Dermis blood vessel endothelial cell (primary cell): ENCODE measurements around the gene ANKHD1. TPM values are rescaled to one million over a fixed set of nuclear protein-coding genes. Genes with fewer than 3 reads are reported as not detected.
A peak's percentile ranks its signal among the peaks of the same experiment; 100 is the strongest.
"Not testable (repeated sequence)": the region's sequence is repeated elsewhere in the genome, so short reads cannot be mapped to it uniquely, and the experiment has no call there.

ENCODE experiments used
- DNase-seq: peaks from one replicate; pipeline ENCODE4 v3.0.0; 2010
- total RNA-seq: library from RNA; depleted of rRNA; stranded (reverse); fragments of >200 nt; gene quantifications from 2 replicates; pipeline ENCODE4 v1.2.3, GENCODE V29; 2014

Gene ANKHD1
- total RNA-seq, 1 donor from 2014 or later, result 70.1 TPM

DNA sequence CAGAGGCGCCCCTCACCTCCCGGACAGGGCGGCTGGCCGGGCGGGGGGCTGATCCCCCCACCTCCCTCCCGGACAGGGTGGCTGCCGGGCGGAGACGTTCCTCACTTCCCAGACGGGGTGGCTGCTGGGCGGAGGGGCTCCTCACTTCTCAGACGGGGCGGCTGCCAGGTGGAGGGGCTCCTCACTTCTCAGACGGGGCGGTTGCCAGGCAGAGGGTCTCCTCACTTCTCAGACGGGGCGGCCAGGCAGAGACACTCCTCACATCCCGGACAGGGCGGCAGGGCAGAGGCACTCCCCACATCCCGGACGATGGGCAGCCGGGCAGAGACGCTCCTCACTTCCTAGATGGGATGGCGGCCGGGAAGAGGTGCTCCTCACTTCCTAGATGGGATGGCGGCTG is 26.1 kb downstream of the ANKHD1 start:
- DNase-seq, result not testable (repeated sequence)

DNA sequence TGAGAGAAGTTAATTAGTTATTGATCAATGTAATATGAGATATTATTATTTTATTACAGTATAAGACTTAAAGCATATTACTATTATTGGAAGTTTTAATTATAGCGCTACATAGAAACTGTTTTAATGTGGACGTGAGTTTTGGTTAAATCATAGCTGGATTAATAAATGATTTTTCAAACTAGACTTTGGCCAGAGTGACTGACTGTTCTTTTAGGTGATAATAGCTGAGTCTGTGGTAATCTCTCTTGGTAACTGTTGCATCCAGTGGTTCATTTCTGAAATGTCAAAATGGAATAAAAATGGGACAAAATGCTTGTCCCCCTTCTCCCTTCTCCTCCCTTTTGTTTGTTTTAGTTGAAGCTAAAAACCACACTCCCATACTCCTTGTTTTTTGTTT is 28.1 kb downstream of the ANKHD1 start:
- DNase-seq, result no peak

DNA sequence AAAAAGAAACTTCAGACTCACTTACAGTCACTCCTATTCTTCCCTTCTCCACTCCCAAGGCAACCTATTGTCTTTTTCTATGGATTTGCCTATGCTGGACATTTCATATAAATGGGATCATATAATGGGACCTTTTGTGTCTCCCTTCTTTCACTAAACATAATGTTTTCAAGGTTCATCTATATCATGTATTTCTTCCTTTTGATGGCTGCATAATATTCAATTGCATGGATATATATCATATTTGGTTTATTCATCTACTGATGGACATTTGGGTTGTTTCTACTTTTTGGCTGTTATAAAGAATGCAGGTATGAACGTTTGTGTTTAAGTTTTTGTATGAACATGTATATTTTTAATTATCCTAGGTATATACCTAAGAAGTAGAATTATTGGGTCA is 30.6 kb downstream of the ANKHD1 start:
- DNase-seq, result no peak

DNA sequence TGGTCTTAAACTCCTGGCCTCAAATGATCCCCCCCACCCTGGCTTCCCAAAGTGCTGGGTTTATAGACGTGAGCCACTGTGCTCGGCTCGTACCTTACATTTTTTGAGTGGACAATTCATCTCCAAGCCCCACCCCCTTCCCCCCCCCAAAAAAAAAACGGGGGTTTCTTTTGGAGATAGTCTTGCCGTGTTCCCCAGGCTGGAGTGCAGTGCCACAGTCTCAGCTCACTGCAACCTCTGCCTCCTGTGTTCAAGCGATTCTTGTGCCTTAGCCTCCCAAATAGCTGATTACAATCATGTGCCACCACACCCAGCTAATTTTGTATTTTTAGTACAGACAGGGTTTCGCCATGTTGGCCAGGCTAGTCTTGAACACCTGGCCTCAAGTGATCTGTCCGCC is 31.3 kb downstream of the ANKHD1 start:
- no peak for DNase-seq

DNA sequence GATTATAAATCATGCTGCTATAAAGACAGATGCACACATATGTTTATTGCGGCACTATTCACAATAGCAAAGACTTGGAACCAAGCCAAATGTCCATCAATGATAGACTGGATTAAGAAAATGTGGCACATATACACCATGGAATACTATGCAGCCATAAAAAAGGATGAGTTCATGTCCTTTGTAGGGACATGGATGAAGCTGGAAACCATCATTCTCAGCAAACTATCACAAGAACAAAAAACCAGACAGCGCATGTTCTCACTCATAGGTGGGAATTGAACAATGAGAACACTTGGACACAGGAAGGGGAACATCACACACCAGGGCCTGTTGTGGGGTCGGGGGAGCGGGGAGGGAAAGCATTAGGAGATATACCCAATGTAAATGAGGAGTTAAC is 55.7 kb downstream of the ANKHD1 start:
- not testable (repeated sequence) for DNase-seq

DNA sequence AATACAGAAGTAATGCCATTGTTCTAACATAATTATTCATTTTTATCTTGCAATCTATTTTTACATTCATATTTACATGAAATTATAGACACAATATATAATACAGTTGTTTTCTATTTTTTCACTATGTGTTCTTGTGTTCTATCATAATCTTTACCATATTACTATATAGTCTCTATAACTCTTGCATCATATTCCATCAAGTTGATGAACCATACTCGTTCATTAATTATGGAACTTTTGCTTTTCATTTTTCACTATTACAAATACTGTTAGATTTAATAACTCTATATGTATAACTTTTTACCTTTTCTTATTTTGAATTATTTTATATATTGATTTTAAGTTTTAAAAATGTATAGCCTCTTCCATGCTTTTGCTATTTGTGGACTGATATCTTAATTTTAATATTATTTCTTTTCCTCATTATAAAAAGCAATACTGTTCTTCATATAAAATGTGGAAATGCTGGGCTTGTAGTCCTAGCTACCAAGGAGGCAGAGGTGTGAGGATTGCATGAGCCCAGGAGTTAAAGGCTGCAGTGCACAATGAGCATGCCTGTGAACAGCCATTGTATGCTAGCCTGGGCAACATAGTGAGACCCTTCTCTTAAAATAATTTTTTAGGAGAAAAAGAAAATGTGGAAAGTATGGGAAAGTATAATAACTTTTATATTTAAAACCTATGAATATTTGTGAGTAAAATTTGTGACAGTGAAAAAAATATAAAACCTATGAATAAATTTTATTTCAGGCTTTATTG is 65.5 kb downstream of the ANKHD1 start:
- DNase-seq, result no peak

DNA sequence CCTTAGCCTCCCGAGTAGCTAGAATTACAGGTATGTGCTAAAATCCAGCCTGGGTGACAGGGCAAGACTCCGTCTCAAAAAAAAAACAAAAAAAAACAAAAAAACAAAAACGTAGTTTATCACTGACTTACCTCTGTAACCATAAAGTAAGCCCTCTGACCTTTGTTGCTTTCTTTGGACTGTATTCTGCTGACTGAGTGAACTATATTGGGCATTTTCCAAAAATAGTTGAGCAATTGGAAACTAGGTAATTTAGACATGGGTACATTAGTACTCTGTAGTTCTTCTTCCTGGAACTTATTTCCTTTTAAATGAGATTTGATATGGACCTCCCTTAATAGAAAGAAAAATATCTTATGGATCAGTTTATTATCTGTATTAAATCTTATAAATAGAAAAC is 66.6 kb downstream of the ANKHD1 start:
- no peak for DNase-seq

DNA sequence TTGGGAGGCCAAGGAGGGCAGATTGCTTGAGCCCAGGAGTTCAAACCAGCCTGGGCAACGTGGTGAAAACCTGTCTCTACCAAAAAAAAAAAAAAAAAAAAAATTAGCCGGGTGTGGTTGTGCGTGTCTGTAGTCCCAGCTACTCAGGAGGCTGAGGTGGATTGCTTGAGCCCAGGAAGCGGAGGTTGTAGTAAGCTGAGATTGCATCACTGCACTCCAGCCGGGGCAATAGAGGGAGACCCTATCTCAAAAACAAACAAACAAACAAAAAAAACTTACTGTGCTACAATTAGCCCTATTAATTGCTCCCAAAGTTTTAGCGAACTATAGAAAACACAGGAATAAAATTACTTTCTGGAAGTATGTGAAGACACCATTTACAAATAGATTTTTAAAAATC is 67.6 kb downstream of the ANKHD1 start:
- DNase-seq, result no peak

DNA sequence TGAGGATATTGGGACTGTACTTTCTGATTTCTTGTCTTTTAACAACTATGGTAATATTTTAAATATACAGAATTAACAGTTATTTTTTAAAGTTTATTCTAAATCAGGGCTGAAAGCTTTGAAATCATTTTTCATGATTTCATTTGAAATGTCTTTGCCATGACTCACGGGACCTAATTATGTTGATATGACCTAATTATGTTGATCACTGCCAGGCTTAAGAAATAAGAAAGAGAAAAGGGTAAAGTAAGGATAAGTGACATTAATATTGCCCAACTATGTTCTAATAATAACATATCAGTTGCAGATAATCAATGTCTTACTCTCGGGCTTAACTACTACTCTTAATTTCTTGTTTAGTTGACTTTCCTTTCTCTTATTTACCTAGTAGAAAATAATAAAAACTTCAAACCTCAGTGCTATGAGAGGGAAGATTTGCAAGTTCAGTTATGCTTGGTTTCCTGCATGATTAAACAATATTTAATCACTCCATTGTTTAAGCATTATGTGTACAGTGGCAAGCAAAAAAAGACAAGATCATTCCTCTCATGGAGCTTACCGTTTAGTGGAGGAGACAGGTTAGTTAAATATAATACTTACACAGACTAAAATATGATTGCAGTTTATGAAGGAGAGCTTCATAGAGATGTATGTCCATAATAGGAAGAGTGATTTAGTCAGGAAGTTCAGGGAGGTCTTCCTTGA is 78.8 kb downstream of the ANKHD1 start:
- DNase-seq, result peak; percentile 61

DNA sequence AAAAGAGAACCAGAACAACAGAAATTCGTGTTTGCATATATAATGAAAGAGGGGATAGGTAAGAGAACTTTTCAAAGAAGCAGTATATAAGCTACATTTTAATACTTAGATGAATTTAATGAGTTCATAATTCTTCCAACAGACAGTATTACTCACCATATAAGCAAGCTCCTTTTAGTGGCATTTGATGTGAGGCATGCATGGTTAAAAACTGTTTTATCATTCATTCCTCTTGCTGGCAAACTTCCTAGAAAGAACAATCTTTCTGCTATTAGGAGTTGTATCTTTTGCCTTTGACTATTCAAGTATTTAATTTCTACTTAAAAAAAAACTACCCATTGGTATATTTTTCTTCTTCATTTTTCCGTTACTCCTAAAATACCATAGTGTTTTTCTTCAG is 80.1 kb downstream of the ANKHD1 start:
- DNase-seq, result no peak

DNA sequence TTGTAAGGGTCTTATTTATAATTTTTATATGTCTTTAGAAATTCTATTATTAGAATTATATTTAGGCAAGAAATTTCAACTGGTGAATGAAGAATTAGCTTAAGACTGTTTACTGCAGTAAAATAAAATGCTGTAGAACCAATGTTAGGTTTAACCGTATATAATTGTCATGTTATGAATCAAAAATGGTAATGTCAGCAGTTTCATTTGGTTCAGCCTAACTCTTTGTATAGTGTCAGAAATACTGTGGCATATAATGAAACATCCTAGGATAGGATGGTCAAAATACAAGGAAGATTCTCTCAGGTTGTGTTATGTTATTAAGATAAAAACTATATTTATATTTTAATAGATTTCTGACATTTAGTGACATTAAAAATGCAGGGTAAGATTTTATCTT is 81.4 kb downstream of the ANKHD1 start:
- no peak for DNase-seq

DNA sequence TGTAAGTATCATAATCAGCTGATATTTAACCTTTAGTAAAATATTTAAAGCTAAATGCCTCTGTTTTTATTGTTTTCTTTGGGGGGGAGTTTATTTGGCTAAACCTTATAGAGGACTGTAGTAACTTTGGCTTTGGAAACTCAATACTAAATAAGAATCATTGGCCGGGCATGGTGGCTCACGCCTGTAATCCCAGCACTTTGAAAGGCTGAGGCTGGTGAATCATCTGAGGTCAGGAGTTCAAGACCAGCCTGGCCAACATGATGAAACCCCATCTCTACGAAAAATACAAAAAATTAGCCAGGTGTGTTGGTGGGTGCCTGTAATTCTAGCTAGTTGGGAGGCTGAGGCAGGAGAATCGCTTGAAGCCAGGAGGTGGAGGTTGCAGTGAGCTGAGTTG is 86.5 kb downstream of the ANKHD1 start:
- DNase-seq, result not testable (repeated sequence)

DNA sequence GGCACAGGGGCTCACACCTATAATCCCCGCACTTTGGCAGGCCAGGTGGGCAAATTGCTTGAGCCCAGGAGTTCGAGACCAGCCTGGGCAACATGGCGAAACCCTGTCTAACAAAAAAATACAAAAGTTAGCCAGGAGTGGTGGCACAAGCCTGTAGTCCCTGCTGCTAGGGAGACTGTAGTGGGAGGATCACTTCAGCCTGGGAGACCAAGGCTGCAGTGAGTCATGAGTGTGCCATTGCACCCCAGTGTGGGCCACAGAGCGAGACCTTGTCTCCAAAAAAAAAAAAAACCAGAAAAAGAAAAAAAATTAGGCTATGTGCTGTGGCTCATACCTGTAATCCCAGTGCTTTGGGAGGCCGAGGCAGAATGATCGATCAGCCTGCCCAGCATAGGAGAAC is 87.3 kb downstream of the ANKHD1 start:
- DNase-seq, result no peak

DNA sequence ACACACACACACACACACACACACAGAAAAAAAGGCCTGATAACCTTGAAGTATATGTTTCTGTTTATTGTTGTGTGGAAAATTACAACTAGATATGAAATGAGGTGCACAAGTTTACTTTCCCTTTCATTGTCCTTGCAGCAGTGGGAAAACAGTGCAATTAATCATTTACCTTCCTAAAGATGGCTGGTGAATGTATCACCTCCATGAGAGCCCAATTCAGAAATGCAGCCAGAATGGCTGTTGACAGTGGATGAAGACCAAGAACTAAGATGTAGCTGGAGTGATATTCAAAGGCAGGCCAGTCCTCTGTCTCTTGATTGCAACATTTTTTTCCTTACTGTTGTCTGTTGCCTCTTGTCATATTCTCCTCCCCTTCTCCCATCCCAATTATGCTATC is 96.3 kb downstream of the ANKHD1 start:
- DNase-seq, result no peak

DNA sequence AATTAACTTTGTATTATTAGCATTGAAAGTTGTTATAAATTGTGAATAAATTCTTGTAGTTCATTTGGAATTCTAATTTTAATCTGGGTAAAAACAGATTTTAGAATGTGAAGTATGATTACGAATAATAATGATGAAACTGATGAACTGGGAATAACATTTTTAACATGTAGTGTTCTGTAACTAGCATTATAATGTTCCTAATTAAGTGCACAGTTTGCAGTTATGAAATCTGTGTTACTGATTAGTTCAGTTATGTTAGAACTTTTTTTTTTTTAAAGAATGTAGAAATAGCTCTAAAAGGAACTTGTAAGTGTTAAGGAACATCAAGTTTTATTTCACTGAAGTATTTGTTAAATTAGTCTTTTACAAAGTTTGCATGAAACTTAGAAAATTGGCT is 97.0 kb downstream of the ANKHD1 start:
- DNase-seq, result no peak

DNA sequence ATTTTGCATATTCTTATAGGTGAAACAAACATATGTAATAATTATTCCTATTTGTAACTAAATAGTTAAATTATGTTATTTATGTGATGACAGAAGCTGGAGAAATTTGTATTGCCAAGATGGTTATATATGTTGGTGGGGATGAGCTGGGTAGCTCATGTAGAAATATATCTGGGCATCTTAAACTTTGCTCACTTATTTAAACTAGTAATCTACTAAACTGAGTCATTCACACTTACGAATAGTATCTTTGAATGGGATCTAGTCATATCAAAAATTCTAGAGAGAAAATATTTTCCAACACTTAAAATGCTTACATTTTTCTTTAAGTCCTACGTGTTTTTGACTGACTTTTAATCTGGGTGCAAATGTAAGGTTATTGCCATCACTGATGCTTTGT is 101.2 kb downstream of the ANKHD1 start:
- no peak for DNase-seq

DNA sequence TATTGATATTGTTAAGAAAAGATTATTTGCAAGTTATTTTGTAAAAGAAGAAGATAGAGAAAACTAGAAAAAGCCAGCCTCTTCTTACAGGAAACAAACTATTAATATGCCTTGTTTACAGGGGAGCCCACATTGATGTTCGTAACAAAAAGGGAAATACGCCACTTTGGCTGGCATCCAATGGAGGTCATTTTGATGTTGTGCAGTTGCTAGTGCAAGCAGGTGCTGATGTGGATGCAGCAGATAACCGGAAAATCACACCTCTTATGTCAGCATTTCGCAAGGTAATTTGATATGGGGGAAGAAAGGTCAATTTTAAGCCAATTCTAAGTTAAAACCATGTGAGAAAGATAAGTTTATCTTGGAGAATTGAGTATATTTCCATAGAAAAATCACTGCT is 108.3 kb downstream of the ANKHD1 start:
- DNase-seq, result peak; percentile 41

DNA sequence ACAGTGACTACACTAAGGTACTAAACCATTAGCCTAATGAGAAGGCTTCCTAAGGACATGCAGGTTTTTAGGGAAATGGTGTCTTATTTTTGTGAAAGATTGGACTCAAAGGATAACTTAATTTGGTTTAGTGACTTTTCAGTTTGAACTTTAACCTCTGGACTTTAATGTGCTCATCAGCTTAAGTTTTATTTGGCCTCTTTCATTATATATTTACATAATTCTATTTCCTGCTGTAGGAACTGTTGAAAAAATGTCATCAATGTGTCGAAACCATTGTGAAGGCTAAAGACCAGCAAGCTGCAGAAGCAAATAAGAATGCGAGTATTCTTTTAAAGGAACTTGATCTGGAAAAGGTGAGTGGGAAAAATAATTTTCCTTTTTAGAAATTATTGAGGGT is 111.5 kb downstream of the ANKHD1 start:
- no peak for DNase-seq

DNA sequence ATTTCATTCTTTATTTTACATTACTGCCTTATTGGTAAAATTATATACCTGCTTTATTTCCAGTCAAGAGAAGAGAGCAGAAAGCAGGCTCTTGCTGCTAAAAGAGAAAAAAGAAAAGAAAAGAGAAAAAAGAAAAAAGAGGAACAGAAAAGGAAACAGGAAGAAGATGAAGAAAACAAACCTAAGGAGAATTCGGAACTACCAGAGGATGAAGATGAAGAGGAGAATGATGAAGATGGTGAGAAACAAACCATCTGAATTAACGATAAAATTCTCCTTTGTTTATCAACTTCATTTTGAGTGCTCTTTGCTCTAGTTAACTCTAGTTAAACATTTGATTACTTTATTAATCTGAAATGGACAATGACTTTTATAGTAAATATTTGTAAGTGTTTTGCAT is 122.4 kb downstream of the ANKHD1 start:
- DNase-seq, result no peak

DNA sequence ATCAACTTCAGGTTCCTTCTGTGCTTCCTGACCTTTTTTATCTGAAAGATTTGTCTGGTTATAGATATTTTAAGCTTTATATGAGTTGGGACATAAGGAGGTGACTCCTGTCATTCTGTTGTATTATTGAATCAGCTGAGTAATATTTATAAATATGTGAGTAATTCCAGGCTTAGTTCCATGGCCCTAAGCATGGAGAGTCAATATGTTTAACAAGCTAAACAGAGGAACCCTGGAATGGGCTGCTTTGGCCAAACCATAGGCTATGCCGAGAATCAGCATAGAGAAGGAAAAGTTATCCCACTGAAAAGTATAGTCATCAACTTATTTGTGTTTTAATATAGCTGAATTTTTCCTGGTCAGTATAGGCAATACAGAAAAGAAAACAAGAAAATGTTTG is 138.6 kb downstream of the ANKHD1 start:
- DNase-seq, result no peak

DNA sequence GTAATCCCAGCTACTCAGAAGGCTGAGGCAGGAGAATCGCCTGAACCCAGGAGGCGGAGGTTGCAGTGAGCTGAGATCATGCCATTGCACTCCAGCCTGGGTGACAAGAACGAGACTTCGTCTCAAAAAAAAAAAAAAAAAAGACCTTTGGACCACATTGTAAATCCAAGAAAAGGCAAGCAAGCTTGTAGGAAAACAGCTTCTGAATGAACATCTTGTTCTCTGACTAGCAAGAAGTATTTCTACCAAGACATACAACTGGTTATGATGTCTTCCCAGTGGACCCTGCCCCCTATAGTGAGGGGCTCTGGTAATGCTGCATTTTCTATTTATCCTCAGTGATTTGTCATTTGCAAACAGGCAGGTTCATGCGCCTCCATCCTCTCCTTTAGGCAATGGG is 141.3 kb downstream of the ANKHD1 start:
- no peak for DNase-seq

DNA sequence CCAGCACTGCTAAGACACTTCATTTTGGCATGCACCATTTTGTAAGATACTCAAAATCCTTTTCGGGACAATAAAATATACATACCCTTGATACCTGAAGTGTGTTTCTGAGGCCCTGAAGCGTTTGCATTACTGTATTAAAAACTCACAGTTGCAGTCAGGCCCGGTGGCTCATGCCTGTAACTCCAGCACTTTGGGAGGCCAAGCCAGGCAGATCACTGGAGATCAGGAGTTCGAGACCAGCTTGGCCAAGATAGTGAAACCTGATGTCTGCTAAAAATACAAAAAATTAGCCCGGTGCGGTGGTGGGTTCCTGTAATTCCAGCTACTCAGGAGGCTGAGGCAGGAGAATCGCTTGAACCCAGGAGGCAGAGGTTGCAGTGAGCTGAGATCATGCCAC is 143.4 kb downstream of the ANKHD1 start:
- no peak for DNase-seq

DNA sequence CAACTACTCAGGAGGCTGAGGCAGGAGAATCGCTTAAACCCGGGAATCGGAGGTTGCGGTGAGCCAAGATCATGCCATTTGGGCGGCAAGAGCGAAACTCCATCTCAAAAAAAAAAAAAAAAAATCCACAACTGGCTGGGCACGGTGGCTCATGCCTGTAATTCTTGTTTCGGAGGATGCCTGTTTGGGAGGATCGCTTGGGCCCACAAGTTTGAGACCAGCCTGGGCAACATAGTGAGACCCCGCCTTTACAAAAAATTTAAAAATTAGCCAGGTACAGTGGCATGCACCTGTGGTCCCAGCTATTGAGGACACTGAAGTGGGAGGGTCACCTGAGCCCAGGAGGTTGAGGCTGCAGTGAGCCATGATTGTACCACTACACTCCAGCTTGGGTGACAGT is 144.0 kb downstream of the ANKHD1 start:
- DNase-seq, result no peak

DNA sequence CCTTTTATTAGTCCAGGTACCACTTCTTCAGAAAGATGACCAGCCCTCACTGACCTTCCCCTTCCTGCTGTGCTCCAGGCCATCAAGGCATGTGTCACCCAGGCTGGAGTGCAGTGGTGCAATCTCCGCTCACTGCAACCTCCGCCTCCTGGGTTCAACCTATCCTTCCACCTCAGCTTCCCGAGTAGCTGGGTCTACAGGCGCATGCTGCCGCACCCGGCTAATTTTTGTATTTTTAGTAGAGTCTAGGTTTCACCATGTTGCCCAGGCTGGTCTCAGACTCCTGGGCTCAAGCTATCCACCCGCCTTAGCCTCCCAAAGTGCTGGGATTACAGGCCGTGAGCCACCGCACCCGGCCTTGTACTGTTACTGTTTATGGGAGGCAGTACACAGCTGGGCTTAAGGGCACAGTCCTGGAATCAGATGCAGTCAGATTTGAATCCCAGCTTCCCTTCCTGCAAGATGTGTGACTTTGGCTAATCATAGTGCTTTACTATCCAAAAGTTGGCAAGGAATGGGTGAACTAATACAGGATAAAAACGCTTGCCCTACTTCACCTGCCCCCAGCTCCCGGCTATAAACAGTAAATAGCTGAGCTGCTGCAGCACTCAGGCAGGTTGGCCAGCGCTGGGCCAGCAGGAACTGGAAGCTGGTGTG is 145.3 kb downstream of the ANKHD1 start:
- DNase-seq, result no peak
